Endothelial cell (in vitro differentiated cells): ENCODE measurements around the gene NAA10. TPM values are rescaled to one million over a fixed set of nuclear protein-coding genes. Genes with fewer than 3 reads are reported as not detected.
A peak's percentile ranks its signal among the peaks of the same experiment; 100 is the strongest.

Experiments used
- DNase-seq: peaks from one replicate; pipeline ENCODE4 v3.0.0; 2021; ENCODE audit warnings: low spot score
- H3K27ac Mint-ChIP-seq: one replicate; pipeline ENCODE4 v1.8.0; 2021; ENCODE audit warnings: mixed read lengths, inconsistent platforms; ENCODE audit not compliant: unreplicated experiment
- H3K27me3 Mint-ChIP-seq: one replicate; pipeline ENCODE4 v1.8.0; 2021; ENCODE audit warnings: mild to moderate bottlenecking, moderate library complexity, mixed read lengths, inconsistent platforms; ENCODE audit not compliant: unreplicated experiment
- H3K36me3 Mint-ChIP-seq: one replicate; pipeline ENCODE4 v1.8.0; 2021; ENCODE audit warnings: mild to moderate bottlenecking, low read depth, mixed read lengths, inconsistent platforms; ENCODE audit not compliant: unreplicated experiment
- H3K4me1 Mint-ChIP-seq: one replicate; pipeline ENCODE4 v1.8.0; 2021; ENCODE audit warnings: mild to moderate bottlenecking, mixed read lengths, inconsistent platforms; ENCODE audit not compliant: unreplicated experiment
- H3K4me3 Mint-ChIP-seq: one replicate; pipeline ENCODE4 v1.8.0; 2021; ENCODE audit warnings: mild to moderate bottlenecking, mixed read lengths, inconsistent platforms; ENCODE audit not compliant: unreplicated experiment
- H3K9me3 Mint-ChIP-seq: one replicate; pipeline ENCODE4 v1.8.0; 2021; ENCODE audit warnings: mixed read lengths, inconsistent platforms; ENCODE audit not compliant: unreplicated experiment
- CTCF ChIP-seq: fragments of 200-600 bp; sonication (generic); IDR thresholded peaks from one replicate; pipeline ENCODE4 v1.5.0; 2021; ENCODE audit warnings: antibody characterized with exemption; ENCODE audit not compliant: unreplicated experiment
- total RNA-seq: library from RNA; stranded (reverse); fragmentation: NEBNext Ultra II Directional; extraction: Animal tissue kit (Norgen Biotek cat#: 25700); gene quantifications from one replicate; pipeline ENCODE4 v1.2.1, GENCODE V29; 2021; ENCODE audit not compliant: unreplicated experiment

Gene NAA10
- total RNA-seq, 1 donor from 2014 or later: 85.5 TPM

GRCh38 chrX:153950127-153950526 is 15.3 kb upstream of the NAA10 start:
- TF ChIP-seq CTCF: no peak
- H3K27ac Mint-ChIP-seq: no peak overlapping the region
- no peaks in the 10 kb centered on the region for H3K9me3 Mint-ChIP-seq
- H3K4me3 Mint-ChIP-seq: no peak overlapping the region
- H3K4me1 Mint-ChIP-seq: peaks cover 11% of the 10 kb centered on the region
- H3K27me3 Mint-ChIP-seq: peaks cover 5% of the 10 kb centered on the region
- DNase-seq: no peak
- peaks cover 7% of the 10 kb centered on the region for H3K36me3 Mint-ChIP-seq

- H3K4me3 Mint-ChIP-seq: peak overlapping the region; percentile 47
- H3K36me3 Mint-ChIP-seq: peaks cover 7% of the 10 kb centered on the region
- H3K27ac Mint-ChIP-seq: peak overlapping the region; percentile 90
- DNase-seq: peak; percentile 16
- no peak for TF ChIP-seq CTCF
- H3K9me3 Mint-ChIP-seq: no peaks in the 10 kb centered on the region
- peaks cover 5% of the 10 kb centered on the region for H3K27me3 Mint-ChIP-seq
- H3K4me1 Mint-ChIP-seq: peaks cover 11% of the 10 kb centered on the region
Measured at GRCh38 chrX:153948847-153949805, 14.3 kb upstream of the NAA10 start.

GRCh38 chrX:153948002-153948466 is 13.2 kb upstream of the NAA10 start:
- H3K36me3 Mint-ChIP-seq: peaks cover 7% of the 10 kb centered on the region
- peak overlapping the region; percentile 28 for H3K4me3 Mint-ChIP-seq
- no peaks in the 10 kb centered on the region for H3K9me3 Mint-ChIP-seq
- H3K4me1 Mint-ChIP-seq: peaks cover 11% of the 10 kb centered on the region
- TF ChIP-seq CTCF: no peak
- peak overlapping the region; percentile 90 for H3K27ac Mint-ChIP-seq
- DNase-seq: no peak
- peaks cover 5% of the 10 kb centered on the region for H3K27me3 Mint-ChIP-seq

GRCh38 chrX:153947009-153947769 is 12.4 kb upstream of the NAA10 start:
- DNase-seq: peak; percentile 81
- Mint-ChIP-seq H3K9me3 (no peaks in the 10 kb centered on the region), H3K4me3 (peak overlapping the region; percentile 48), H3K27ac (peak overlapping the region; percentile 90), H3K36me3 (peaks cover 7% of the 10 kb centered on the region), H3K4me1 (peaks cover 11% of the 10 kb centered on the region), H3K27me3 (peaks cover 5% of the 10 kb centered on the region)
- peak; percentile 66 for TF ChIP-seq CTCF
